HEK293 (cell line): ENCODE results near the gene INPP1.

Source experiments
- TF ChIP-seq, protein P1 (sequence below): fragments of 450-650 bp; formaldehyde crosslinking; conservative IDR thresholded peaks from 2 replicates; pipeline ENCODE4 v1.5.1; 2016; ENCODE audit warnings: low read depth, missing biosample characterization, missing genetic modification characterization
- TF ChIP-seq, protein P2 (sequence below): fragments of 450-650 bp; formaldehyde crosslinking; IDR thresholded peaks from 2 replicates; pipeline ENCODE4 v1.5.1; 2016; ENCODE audit warnings: missing biosample characterization, missing genetic modification characterization

DNA sequence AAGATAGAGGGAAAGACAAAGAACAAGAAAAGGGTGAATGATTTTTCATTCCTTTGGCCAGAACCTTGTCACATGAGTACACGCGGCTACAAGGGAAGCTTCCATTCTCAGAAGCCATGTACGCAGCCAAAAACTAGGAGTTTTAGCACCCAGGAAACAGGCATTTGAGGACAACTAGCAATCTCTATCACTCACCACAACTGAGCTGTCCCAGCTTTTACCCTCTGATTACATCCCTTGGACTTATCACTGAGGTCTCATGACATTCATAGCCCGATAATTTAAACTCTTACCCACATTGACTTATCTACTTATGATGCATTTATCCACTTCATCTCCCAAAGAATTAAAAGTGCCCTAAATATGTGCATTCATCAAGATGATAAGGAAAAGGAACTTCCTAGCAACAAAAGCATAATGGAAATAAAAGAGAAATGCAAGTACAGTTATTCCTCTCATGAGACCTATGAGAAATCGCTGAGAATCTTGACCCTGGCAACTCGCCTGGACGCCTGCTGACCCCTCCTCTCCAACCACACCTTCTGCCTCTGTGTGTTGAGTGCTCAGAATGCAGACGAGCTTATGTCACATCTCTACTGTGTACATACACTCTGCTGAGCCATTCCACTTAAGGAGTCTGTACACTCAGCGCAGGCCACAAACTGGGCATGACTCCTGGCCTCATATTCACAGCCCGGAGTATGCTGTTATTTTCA is 36.0 kb downstream of the INPP1 start:
- TF ChIP-seq, protein P1, sequence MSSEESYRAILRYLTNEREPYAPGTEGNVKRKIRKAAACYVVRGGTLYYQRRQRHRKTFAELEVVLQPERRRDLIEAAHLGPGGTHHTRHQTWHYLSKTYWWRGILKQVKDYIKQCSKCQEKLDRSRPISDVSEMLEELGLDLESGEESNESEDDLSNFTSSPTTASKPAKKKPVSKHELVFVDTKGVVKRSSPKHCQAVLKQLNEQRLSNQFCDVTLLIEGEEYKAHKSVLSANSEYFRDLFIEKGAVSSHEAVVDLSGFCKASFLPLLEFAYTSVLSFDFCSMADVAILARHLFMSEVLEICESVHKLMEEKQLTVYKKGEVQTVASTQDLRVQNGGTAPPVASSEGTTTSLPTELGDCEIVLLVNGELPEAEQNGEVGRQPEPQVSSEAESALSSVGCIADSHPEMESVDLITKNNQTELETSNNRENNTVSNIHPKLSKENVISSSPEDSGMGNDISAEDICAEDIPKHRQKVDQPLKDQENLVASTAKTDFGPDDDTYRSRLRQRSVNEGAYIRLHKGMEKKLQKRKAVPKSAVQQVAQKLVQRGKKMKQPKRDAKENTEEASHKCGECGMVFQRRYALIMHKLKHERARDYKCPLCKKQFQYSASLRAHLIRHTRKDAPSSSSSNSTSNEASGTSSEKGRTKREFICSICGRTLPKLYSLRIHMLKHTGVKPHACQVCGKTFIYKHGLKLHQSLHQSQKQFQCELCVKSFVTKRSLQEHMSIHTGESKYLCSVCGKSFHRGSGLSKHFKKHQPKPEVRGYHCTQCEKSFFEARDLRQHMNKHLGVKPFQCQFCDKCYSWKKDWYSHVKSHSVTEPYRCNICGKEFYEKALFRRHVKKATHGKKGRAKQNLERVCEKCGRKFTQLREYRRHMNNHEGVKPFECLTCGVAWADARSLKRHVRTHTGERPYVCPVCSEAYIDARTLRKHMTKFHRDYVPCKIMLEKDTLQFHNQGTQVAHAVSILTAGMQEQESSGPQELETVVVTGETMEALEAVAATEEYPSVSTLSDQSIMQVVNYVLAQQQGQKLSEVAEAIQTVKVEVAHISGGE, result no peak
- TF ChIP-seq, protein P2, sequence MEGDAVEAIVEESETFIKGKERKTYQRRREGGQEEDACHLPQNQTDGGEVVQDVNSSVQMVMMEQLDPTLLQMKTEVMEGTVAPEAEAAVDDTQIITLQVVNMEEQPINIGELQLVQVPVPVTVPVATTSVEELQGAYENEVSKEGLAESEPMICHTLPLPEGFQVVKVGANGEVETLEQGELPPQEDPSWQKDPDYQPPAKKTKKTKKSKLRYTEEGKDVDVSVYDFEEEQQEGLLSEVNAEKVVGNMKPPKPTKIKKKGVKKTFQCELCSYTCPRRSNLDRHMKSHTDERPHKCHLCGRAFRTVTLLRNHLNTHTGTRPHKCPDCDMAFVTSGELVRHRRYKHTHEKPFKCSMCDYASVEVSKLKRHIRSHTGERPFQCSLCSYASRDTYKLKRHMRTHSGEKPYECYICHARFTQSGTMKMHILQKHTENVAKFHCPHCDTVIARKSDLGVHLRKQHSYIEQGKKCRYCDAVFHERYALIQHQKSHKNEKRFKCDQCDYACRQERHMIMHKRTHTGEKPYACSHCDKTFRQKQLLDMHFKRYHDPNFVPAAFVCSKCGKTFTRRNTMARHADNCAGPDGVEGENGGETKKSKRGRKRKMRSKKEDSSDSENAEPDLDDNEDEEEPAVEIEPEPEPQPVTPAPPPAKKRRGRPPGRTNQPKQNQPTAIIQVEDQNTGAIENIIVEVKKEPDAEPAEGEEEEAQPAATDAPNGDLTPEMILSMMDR (tag by site-specific recombination), result no peak
